NCI-H2196 (cell line): Measurements from ENCODE around the gene TLK1.
"Not testable (repeated sequence)": the region's sequence is repeated elsewhere in the genome, so short reads cannot be mapped to it uniquely, and the experiment has no call there.

Experiments used
- DNase-seq: peaks from one replicate; lab custom pipeline; 2025; ENCODE audit not compliant: unreplicated experiment; lab: John Stamatoyannopoulos, UW

TLK1 gene

DNA sequence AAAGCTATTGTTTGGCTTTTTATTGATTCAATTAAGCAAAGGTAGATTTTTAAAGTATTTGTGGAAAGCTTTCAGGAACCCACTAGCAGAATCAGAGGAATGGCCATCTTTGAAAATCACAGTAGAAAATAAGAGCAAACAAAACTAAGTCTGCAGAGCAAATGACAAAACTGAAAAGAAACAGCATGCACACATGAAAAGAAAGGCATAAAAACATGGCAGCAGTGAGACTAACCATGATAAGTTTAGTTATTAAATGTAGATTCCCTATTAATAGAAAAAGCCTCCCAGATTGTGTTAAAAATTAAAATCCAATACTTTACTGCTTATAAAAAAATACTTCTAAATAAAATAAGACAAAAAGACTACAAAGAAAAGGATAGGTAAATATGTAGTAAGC, 9.1 kb upstream of the TLK1 start:
- no peak for DNase-seq

DNA sequence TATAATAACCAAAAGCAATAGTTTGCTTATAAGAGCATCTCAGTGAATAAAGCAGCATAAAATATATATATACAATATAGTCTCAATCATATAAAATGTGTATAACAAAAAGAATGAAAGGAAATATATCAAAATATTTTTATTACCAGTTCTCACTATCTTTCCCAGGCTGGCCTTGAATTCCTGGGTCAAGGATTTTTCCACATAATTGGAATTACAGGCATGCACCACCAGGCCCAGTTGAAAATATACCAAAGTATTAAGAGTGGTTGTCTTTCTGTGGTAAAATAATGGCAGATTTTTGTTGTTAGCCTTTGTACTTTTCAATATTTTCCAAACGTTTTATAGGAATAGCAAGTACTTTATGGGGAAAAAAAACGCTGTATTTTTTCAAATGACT, 8.6 kb upstream of the TLK1 start:
- DNase-seq = no peak

DNA sequence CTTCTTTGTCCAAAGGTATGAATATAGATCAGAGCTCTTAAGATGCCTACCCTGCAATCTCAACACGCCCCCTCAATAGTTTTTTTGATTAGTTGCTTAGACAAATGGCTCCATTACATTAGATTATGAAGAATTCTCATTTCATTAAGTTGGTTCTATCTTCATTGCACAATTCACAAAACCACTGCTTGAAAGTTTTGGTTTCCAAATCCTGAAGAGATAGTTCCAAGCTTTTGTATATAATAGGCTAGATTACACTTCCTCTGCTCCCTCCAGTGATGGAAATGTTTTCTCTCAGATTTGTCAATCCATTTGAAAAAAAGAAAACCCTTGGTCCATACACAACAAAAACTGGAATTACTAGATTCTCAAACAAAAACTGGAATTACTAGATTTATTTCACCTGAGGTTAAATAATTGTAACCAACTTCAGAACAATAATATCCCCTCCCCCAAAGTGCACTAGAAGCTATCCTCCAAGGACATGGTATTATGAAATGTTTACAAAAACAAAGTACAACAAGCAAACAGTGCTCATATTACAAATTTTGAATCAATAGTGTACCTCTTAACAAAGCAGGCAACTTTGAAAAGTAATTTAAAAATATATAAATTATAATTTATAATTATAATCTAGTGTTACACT, 6.8 kb upstream of the TLK1 start:
- DNase-seq = no peak

DNA sequence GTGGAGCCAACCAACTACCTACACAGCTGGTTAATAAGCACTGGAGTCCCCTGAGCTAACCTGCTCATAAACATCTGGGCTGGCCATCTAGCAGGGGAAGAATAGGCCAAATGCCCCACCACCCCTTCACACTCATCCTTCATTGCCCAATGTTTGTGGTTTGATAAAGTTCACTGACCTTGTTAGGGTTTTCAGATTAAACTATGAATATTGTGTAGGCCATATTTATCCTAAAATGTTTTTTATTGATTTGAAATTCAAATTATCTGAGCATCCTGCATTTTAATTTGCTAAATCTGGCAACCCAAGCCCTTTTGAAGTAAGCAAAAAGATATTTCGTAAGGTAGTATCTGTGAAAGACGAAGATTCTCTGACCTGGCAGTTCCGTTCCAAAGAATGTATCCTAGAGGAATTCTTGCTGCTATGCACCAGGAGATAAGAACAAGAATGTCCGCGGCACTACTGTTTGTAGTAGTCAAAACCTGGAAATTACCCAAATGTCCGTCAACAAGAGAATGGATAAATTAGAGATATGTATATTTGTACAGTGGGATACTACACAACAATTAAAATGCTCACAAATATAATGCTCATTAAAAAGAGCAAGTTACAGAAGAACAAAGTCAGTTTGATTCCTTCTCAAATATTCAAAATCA, 5.8 kb upstream of the TLK1 start:
- no peak for DNase-seq

DNA sequence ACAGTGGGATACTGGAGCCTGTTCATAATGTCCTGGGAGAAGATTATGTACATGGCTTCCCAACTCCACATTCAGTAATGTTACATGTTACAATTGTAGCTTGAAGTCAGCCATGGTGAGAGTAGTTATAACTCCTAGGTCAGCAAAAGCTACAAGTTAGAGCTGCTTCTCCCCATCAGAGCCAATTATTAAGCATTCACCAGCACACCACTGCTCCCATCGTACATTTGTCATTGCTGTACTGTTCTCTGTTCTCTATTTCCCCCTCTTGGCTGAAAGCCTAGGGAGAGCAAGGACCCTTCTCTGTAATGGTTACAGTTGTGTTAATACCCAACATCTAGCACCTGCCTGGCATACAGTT, 5.3 kb upstream of the TLK1 start:
- no peak for DNase-seq

DNA sequence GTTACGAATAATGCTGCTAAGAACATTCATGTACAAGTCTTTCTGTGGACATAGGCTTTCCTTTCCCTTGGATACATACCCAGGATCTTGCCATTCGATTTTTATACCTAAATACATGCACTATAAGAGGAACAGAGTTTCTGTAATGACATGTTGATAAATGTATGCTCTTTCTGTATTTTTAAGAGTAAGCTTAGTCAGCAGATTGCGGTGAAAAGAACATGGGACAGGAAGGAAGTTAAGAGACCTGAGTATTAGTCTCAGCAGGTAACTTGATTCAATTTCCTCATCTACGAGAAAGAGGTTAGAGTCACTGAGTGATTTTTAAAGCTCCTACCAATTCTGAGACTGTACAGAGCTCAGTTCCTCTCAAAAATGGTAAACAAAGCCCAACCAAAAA, 2.6 kb upstream of the TLK1 start:
- DNase-seq = no peak

DNA sequence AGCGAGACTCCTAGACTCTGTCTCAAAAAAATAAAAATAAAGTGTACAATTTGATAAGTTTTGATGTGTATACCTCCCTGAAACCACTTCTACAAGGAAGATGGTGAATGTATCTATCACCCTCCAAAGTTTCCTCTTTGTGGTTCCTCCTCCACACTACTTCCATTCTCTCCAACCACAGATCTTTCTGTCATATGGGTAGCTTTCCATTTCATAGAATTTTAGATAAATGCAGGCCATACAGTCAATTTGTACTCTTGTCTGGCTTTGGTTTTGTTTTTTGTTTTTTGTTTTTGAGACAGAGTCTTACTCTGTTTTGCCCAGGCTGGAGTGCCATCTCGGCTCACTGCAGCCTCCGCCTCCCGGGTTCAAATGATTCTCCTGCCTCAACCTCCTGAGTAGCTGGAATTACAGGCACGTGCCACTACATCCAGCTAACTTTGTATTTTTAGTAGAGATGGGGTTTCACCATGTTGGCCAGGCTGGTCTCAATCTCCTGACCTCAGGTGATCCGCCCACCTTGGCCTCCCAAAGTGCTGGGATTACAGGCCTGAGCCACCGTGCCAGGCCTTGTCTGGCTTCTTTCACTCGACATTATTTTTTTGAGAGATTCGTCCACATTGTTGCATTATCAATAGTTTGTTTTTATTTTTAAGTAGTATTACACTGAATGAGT, 2.0 kb upstream of the TLK1 start:
- DNase-seq = not testable (repeated sequence)

DNA sequence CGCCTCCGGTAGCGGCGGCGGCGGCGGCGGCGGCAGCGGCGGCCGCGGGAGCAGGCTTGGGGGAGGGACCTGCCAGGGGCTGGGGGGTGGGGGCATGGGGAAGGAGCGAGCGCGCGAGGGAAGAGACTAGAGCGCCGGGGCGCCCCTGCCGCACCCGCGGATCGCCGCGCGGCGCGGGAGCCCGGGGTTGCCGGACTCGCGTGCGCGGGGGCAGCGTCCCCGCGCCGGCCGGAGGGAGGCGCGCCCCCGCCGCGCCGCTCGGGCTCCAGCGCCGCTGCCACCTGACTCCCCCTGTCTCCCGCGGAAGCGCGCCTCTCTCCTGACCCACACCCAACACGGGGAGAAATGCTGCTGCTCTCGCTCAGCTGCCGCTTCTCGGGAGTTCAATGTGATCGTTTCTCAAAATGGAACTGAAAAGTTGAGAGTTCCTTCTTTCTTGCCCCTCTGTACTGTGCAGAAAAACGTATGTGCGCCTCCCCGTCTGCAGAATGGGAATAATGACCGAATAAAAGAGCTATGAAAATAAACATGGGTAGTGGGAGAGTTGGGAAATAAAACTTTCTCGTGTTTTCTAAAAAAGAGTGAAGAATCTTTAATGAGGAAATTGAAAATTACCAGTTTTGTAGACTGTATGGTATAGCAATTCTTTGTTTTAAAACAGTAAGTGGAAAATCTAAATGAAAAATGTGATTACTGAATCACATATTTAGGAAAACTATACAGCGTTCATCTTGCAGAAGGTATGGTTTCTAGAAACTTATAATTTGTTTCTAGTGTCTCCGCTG, 455 bp upstream of the TLK1 start:
- DNase-seq = peak; percentile 79

DNA sequence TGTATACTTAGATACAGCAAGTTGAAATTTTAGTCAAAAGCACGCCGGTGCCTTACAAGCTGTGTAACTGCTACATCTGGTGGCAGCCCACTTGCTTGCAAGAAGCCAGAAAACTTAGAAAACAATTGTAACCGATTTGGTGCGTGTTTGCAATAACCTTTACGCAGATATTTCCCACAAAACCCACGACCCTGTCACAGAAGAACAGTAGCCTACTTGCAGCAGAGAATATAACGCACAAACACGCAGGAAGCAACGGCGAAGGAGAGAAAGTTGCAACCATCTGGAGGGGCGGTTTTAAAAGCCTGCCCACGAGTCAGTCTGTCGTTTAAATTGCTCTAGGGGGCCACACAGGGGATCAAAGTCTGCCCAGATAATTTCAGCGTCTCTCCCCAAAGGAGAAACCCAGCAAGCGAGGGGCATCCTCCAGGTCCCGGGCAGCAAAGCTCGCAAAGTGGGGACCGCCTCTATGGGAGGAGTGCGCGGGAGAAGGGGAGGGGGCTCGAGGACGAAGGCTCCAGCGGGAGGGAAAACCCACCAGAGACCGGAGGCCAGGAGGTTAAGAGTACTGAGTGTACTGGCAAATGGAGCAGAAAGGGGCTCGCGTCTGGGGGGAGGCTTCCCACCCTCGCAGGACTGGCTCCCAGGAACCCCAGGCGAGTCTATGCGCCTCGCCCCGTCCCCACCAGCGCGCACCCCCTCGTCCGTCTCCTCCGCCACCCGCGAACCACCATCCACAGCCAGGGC, 1.1 kb downstream of the TLK1 start:
- peak; percentile 34 for DNase-seq

DNA sequence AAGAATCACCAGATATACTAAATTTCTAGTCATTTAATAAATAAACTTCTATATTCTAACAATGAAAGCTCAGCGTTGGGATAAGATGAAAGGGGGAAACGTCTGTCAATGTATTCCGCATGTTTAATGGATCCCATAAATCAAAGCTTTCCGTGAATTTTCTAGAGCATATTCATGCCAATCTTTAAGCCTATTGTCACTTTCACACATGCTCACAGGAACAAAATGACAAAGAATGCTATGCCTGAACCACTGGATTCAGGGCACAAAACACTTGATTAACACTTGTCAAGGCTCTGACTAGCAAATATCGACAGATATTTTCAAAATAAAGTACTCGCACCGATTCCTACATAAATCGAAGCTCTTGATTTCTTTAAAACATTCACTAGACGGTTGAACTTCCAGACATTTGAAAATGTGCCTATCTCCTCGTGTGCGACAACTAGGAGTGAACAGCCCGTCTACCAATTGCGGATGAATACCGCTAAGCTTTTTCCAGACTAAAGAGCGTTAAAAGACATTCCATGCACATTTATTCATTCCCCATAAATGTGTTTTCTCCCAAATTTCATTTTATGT, 1.8 kb downstream of the TLK1 start:
- no peak for DNase-seq

DNA sequence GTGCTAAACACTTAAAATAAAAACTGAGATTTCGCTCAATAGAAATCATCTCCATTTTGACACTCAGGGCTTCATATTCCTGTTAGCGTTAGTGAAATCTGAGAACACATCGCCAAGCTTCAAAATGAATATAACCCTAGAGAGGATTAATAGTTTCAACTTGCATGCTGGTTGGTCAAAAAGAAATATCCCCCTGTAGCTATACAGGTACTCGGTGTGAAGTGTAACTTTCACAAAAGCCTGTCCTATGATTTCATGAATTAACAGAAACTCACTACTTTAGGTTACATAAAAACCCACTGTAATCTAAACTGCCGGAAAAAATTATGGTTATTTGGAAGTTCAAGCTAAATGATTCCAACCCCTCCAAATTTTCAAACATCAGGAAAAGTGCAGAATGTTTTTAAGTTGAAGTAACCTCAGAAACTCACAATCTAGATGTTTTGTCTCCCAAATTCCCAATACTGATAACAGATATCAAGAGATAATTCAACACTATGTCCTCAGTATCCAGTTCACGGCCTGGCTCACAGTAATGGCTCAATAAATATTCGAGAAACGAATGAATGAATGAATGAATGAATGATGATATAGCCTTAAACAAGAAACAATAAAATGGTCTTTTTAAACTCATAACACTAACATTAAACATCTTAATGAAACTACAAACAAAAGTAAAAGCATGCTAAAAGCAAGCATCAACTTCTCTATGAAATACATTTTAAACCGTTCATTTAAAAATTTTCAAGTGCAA, 2.5 kb downstream of the TLK1 start:
- no peak for DNase-seq

DNA sequence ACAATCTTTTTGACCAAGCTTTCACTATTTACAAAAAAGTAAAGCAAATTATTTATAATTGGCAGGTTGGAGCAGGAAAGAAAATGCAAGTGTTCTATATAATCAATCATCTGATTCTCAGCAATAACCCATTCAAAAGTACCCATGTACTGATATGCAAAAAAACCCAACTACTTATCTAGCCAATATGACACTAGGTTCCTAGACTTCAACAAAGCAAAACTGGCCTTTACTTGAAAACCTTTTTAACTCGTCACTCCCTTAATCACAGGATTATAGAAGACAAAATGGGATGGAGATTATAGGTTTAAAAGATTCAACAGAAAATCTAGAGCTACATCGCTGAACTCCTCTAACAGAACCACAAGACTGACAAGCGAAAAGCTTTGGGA, 3.6 kb downstream of the TLK1 start:
- no peak for DNase-seq

DNA sequence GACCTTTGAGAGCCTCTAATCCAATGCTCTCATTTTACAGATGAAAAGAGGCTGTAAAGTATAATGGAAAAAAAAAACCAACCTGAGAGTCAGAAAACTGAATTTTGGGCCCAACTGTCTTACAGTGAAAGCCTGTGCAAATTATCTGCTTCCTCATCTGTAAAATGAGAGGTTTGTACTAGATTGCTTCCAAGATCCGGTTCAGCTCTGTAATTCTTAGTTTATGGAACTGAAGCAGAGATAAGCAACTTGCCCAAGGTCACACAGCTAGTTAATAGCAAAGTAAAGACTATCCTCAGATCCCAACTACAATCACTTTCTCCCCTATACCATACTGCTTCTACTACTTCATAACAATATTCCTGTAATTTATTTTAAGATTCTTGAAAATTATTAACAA, 6.3 kb downstream of the TLK1 start:
- no peak for DNase-seq

DNA sequence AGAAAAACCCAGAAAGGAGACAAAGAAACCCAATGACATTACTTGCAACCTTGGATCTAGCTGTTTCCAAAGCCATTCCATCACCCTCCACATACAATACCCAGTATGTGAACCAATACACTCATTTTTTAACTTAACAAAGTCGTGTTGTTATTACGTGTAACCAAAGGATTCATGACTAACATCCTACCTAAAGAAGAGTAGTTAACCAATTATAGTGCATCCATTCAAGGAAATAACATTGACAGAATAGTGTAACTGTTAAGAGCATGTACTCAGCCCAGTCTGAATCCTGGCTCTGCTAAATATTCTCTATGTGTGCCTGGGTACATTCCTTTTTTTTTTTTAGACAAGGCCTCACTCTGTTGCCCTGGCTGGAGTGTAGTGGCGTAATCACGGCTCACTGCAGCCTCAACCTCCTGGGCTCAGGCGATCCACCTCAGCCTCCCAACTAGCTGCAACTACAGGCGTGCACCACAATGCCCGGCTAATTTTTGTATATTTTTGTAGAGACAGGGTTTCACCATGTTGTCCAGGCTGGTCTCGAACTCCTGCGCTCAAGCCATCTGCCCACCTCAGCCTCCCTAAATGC, 9.9 kb downstream of the TLK1 start:
- DNase-seq = no peak

DNA sequence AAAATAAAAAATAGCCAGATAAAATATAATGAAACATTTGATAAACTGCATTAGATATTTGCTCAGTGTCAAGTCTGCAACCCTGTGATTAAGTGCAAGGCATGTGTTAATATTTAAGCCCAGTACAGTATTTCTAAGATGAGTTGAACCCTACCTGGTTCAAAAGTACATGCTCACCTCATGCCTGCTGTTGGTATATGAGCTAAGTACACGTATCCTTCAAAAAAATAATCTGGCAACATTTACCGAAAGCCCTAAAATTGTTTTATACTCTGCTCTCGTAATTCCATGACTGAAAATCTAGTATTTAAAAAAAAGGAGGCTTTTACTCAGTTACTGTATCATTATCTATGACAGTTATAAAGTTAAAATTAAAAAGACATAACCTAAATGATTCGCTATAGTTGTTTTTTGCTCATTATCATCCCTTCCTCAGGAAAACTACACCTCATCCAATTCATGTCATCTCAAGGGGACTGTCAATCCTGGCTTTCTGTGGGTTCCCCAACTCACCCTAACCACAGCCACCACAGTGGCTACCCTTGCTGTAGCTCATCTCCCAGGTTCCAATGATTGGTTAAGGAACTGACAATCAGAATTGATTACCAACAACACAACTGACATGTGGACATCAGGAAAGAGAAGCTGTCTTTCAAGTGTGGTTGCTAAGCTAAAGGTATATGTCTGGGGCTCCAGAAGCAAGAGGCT, 10.6 kb downstream of the TLK1 start:
- DNase-seq = no peak

DNA sequence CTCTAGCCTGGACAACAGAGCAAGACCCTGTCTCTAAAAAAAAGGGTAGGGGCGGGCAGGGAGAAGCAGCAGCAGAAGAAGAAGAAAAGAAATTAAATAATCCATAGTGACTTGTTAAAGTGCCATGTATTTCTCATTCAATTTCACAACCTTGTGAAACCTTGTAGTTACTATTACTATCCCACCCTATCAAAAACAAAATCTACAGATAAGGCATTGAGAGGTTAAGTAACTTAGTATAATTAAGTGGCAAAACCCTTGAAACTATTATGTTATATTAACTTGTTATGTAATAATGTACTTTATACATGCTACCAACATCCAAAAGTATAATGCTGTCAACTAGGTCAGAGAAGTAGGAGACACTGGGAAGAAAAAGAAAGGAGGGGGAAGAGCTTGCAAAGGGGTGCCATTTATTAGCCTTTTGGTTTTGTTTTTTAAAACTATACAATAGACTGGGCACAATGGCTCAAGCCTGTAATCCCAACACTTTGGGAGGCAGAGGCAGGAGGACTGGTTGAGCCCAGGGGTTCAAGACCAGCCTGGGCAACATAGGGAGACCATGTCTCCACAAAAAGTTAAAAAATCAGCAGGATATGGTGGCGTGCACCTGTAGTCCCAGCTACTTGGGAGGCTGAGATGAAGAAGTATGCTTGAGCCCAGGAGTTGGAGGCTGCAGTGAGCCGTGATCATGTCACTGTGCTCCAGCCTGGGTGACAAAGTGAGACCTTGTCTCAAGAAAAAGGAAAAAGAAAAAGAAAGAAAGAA, 11.3 kb downstream of the TLK1 start:
- DNase-seq = no peak

DNA sequence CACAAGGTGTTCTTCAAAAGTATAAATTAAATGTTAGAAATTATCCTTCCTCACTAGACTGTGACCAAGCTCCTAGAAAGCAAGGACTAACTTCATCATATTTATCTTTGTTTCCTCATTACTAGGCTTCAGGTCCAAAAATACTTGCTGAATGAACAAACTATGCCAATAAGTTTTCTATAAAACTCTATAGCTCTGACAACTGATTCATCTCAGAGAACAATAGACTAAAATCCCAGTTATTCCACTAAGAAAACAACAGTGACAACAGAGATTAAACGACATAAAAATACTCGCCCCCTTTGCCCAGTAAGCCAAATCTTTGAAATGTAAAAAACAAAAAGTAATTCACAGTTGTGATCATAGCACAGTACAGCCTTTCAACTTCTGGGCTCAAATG, 13.6 kb downstream of the TLK1 start:
- DNase-seq = no peak

DNA sequence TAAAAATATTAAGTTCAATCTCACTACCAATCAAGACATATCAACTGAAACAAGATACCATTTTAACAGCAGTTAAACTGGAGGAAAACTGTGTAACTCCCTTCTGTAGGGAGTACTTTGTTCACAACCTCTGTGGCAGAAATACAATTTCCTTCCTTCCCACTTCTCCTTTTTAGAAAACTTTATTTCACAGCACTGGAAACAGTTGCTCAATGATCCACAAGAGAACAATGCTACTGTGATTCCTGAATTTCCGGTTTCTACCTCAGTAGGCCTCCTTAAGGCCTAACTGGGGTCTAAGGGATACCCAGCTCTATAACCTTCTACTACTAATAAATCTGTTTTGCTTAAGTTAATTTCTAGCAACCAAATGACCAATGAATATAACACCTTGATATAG, 14.1 kb downstream of the TLK1 start:
- no peak for DNase-seq
